Central memory CD8-positive, alpha-beta T cell (primary cell): ENCODE results near the gene SORCS2.
A peak's percentile ranks its signal among the peaks of the same experiment; 100 is the strongest.
"Not testable (repeated sequence)": the region's sequence is repeated elsewhere in the genome, so short reads cannot be mapped to it uniquely, and the experiment has no call there.

ENCODE experiments used
- ATAC-seq: fragments of 150-1000 bp; cut with Tn5 transposase; replicated peaks from 2 replicates; pipeline ENCODE4 v1.10.0; 2022; ENCODE audit warnings: mild to moderate bottlenecking, moderate FRiP score, moderate number of reproducible peaks; ENCODE audit not compliant: poor library complexity, severe bottlenecking; ENCODE audit errors: extremely low read depth
- DNase-seq, 2 donors: peaks; one replicate each; pipeline ENCODE4 v3.0.0; 2021; ENCODE audit warnings: low spot score in 2 of 2
- H3K27ac Mint-ChIP-seq: one replicate; pipeline ENCODE4 v1.8.0; 2022; ENCODE audit warnings: low read depth, mild to moderate bottlenecking, moderate library complexity, mixed read lengths
- H3K27me3 Mint-ChIP-seq: one replicate; pipeline ENCODE4 v1.8.0; 2022; ENCODE audit warnings: mixed read lengths
- H3K36me3 Mint-ChIP-seq: one replicate; pipeline ENCODE4 v1.8.0; 2022; ENCODE audit warnings: mild to moderate bottlenecking, moderate library complexity, mixed read lengths; ENCODE audit not compliant: insufficient read depth
- H3K4me1 Mint-ChIP-seq: one replicate; pipeline ENCODE4 v1.8.0; 2022; ENCODE audit warnings: mixed read lengths
- H3K4me3 Mint-ChIP-seq: one replicate; pipeline ENCODE4 v1.8.0; 2022; ENCODE audit warnings: mild to moderate bottlenecking, moderate library complexity, mixed read lengths
- H3K9me3 Mint-ChIP-seq: one replicate; pipeline ENCODE4 v1.8.0; 2022; ENCODE audit warnings: mixed read lengths

The SORCS2 gene

DNA sequence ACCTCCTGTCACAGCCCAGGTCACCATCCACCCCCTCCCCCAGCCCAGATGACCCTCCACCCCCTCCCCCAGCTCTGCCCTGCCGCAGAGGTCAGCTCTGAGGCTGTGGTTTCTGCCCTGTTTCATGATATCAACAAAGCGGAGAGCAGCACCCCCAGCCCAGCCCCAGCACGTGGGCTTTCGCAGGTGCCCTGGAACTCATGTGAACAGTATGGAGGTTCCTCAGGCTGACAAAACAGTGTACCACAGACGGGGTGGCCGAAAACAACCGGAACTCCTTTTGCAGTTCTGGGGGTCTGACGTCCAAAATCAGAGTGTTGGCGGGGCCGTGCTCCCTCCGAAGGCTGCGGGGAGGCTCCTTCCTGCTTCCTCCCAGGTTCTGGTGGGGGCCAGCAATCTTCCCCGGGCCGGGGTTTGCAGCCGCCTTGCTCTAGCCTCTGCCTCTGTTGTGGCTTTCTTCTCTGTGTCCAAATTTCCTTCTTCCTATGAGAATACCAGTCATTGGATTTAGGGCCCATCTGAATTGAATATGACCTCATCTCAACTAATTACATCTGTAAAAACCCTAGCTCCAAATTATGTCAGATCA is 250.3 kb downstream of the SORCS2 start:
- no peaks in the 10 kb centered on the region for H3K9me3 Mint-ChIP-seq
- H3K27me3 Mint-ChIP-seq, result peaks cover 55% of the 10 kb centered on the region
- H3K36me3 Mint-ChIP-seq, result no peaks in the 10 kb centered on the region
- no peak for DNase-seq
- H3K27ac Mint-ChIP-seq, result no peak overlapping the region
- H3K4me1 Mint-ChIP-seq, result no peaks in the 10 kb centered on the region
- ATAC-seq, result no peak
- no peak overlapping the region for H3K4me3 Mint-ChIP-seq

DNA sequence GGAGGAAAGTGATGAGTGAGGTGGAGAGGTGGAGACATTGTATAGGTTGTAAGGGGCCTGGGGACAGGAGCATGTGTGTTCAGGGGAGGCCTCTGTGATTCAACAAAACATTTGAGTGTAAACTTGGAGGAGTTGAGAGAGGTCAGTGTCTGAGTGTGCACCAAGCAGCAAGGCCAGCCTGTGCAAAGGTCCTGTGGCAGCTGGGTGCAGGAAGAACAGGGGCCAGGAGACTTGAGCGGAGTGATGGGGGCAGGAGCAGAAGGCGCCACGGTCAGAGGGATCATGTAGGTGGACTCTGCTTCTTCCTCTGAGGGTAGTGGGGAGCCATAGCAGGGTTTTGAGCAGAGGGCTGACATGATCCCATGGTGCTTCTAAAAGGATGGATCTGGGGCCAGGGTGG is 252.0 kb downstream of the SORCS2 start:
- no peak overlapping the region for H3K4me3 Mint-ChIP-seq
- no peak overlapping the region for H3K27ac Mint-ChIP-seq
- peaks cover 44% of the 10 kb centered on the region for H3K27me3 Mint-ChIP-seq

DNA sequence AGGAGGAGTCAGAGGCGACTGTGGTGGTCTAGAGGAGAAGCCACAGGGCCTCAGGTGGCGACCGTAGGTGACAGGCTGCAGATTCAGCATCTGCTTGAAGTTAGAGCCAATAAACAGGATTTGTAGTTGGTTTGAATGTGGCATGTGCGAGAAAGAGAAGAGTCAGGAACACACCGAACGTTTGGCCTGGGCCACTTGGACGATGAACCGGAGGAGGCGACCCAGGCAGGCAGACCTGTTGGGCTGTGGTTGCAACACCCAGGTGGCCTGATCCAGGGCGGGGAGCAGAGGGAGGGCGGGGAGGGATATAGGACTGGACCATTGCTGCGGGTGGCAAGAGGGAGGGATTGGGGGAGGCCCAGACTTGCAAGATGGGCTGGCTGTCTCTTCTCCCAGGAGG is 252.4 kb downstream of the SORCS2 start:
- ATAC-seq (no peak), DNase-seq (no peak)
- Mint-ChIP-seq H3K4me3 (no peak overlapping the region), H3K27ac (no peak overlapping the region), H3K27me3 (peaks cover 39% of the 10 kb centered on the region), H3K4me1 (no peaks in the 10 kb centered on the region), H3K9me3 (no peaks in the 10 kb centered on the region), H3K36me3 (no peaks in the 10 kb centered on the region)

More for the DNA sequence above, 252.0 kb downstream of the SORCS2 start:
- no peaks in the 10 kb centered on the region for H3K9me3 Mint-ChIP-seq
- H3K36me3 Mint-ChIP-seq, result no peaks in the 10 kb centered on the region
- no peaks in the 10 kb centered on the region for H3K4me1 Mint-ChIP-seq
- no peak for DNase-seq
- no peak for ATAC-seq

DNA sequence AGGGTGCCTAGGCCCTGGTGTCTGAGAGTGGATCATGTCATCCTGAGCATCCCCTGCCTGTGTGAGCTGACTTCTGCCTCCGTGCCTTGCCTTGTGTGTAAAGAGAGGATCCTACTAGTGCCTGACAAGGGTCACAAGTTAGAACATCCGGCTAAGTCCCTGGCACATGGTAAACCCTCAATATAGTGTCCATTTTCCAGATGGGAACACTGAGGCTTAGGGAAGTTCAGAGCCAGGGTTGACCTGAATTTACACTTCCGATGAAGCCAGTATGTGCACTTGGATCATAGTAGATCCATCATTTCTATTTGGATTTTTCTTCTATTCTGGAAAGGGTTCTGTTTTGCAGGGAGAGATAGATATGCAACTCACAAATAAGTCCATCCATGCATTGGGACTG is 254.9 kb downstream of the SORCS2 start:
- no peak for DNase-seq
- H3K9me3 Mint-ChIP-seq, result no peaks in the 10 kb centered on the region
- ATAC-seq, result no peak
- H3K4me3 Mint-ChIP-seq, result no peak overlapping the region
- H3K27me3 Mint-ChIP-seq, result peaks cover 24% of the 10 kb centered on the region
- no peak overlapping the region for H3K27ac Mint-ChIP-seq
- H3K36me3 Mint-ChIP-seq, result no peaks in the 10 kb centered on the region
- H3K4me1 Mint-ChIP-seq, result no peaks in the 10 kb centered on the region

DNA sequence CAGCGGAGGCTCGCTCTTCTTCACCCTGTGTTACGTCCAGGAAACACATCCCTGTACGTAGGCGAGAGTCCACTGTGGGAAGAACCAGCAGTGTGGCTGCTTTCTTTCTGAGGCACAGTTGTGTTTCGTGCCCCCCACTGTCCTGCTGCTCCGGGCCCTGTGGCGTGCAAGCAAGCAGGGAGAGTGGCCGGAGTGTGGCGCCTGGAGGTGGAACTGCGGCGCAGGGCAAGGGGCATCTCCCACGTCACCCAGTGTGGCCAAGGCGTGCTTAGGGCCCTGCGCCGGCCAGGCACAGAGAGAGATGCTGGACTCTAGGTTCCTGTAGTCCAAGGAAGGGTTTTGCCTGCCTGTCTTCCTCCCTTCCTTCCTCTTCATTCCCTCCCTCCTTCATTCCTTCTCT is 255.7 kb downstream of the SORCS2 start:
- peak overlapping the region; percentile 69 for H3K27ac Mint-ChIP-seq
- H3K27me3 Mint-ChIP-seq, result peaks cover 24% of the 10 kb centered on the region
- H3K9me3 Mint-ChIP-seq, result no peaks in the 10 kb centered on the region
- no peaks in the 10 kb centered on the region for H3K36me3 Mint-ChIP-seq
- no peak for DNase-seq
- H3K4me1 Mint-ChIP-seq, result no peaks in the 10 kb centered on the region
- no peak overlapping the region for H3K4me3 Mint-ChIP-seq
- no peak for ATAC-seq

DNA sequence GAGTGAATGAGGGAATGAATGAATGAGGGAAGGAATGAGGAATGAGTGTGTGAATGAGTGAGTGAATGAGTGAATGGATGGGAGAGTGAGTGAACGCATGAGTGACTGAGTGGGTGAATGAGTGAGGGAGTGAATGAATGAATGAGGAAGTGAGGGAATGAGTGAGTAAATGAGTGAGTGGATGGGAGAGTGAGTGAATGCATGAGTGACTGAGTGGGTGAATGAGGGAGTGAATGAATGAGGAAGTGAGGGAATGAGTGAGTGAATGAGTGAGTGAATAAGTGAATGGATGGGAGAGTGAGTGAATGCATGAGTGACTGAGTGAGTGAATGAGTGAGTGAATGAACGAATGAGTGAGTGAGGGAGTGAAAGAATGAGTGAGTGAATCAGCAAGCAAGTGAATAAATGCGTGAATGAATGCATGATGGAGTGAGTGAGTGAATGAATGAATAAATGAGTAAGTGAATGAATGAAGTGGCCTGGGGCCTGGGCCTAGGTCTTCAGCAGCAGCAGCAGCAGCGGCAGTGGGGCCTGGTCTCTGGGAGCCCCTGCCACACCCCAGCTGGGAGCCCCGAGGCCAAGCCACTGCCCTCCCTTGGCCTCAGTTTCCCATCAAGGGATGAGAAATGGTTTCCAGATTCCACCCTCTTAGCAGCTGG is 258.6 kb downstream of the SORCS2 start:
- Mint-ChIP-seq H3K36me3 (no peaks in the 10 kb centered on the region), H3K4me3 (no peak overlapping the region), H3K4me1 (no peaks in the 10 kb centered on the region), H3K27ac (no peak overlapping the region), H3K9me3 (no peaks in the 10 kb centered on the region), H3K27me3 (peaks cover under 1% of the 10 kb centered on the region)
- no peak for DNase-seq
- ATAC-seq, result no peak

DNA sequence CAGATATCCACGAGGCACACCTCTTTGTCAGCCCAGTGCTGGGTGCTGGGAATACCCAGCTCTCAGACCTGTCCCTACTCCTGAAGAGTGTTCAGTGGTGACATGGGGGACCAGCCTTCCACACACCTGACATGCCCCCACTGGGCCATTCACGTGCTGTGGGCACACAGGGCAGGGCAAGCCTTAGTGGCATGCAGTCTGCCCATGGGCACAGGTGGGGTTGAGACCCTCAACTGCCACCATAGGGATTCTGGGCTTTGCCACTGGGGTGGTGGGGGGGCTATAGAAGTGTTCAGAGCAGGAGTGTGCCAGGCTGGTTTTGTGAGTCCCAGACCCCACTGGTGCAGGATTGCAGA is 259.1 kb downstream of the SORCS2 start:
- peaks cover 2% of the 10 kb centered on the region for H3K36me3 Mint-ChIP-seq
- no peaks in the 10 kb centered on the region for H3K4me1 Mint-ChIP-seq
- ATAC-seq (no peak), DNase-seq (no peak)
- H3K27ac Mint-ChIP-seq, result no peak overlapping the region
- no peaks in the 10 kb centered on the region for H3K27me3 Mint-ChIP-seq
- H3K4me3 Mint-ChIP-seq, result no peak overlapping the region
- H3K9me3 Mint-ChIP-seq, result no peaks in the 10 kb centered on the region

DNA sequence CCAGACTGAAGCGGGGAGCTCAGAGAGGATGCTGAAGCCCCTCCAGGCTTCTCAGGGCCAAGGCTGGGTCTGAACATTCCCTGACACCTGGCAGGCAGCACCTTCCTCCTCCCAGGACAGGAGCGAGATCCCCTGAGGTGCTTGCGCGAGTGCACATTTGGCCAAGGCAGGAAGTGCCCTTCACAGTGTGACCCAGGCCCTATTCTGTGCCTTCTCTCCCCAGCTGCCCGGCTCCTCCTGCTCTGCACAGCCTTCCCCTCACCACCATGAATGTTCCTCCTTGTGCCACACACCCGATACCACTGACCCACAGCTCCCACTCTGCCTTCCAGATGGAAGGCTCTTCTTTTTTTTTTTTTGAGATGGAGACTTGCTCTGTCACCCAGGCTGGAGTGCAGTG is 259.5 kb downstream of the SORCS2 start:
- ATAC-seq, result no peak
- Mint-ChIP-seq H3K27ac (no peak overlapping the region), H3K4me3 (no peak overlapping the region), H3K27me3 (no peaks in the 10 kb centered on the region), H3K4me1 (no peaks in the 10 kb centered on the region), H3K9me3 (no peaks in the 10 kb centered on the region), H3K36me3 (peaks cover 2% of the 10 kb centered on the region)
- no peak for DNase-seq

DNA sequence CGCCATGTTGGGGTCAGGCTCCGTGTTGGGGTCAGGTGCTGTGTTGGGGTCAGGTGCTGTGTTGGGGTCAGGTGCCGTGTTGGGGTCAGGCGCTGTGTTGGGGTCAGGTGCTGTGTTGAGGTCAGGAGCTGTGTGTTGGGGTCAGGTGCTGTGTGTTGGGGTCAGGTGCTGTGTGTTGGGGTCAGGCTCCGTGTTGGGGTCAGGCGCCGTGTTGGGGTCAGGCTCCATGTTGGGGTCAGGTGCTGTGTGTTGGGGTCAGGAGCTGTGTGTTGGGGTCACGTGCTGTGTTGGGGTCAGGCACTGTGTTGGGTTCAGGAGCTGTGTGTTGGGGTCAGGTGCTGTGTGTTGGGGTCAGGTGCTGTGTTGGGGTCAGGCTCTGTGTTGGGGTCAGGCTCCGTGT is 260.5 kb downstream of the SORCS2 start:
- not testable (repeated sequence) for H3K36me3 Mint-ChIP-seq, H3K4me3 Mint-ChIP-seq, DNase-seq, ATAC-seq, H3K27me3 Mint-ChIP-seq, H3K27ac Mint-ChIP-seq, H3K9me3 Mint-ChIP-seq, H3K4me1 Mint-ChIP-seq

DNA sequence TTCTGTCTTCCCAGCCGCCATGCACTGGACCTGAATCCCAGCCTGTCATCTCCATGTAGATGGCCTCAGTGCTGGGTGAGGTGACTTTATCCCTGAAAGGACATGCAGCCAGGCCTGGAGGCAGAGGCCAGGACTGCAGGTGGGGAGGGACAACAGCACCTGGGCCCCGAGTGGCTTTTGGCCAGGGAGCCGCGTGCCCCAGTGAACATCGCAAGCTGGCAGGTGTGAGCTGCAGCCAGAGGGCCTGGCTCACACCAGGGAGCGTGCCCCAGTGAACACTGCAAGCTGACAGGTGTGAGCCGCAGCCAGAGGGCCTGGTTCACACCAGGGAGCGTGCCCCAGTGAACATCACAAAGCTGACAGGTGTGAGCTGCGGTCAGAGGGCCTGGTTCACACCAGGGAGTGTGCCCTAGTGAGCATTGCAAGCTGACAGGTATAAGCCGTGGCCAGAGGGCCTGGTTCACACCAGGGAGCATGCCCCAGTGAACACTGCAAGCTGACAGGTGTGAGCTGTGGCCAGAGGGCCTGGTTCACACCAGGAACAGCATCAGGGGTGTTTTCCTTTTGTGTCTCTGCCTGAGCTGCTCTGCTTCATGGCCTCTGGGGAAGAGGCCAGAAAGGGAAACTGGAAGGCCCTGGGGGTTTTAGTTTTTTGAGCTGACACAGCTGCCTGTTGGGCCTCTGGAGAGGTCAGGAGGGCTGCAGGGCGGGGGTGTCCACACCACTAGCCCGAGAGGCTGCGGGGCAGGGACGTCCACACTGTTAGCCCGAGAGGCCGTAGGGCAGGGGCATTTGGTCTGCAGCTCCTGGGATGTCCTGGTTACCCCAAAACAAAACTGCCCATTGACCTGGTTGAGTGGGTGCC is 265.1 kb downstream of the SORCS2 start:
- Mint-ChIP-seq H3K4me3 (no peak overlapping the region), H3K9me3 (no peaks in the 10 kb centered on the region), H3K4me1 (no peaks in the 10 kb centered on the region), H3K27me3 (peaks cover 29% of the 10 kb centered on the region), H3K27ac (no peak overlapping the region), H3K36me3 (peaks cover 4% of the 10 kb centered on the region)
- no peak for DNase-seq
- ATAC-seq, result no peak

DNA sequence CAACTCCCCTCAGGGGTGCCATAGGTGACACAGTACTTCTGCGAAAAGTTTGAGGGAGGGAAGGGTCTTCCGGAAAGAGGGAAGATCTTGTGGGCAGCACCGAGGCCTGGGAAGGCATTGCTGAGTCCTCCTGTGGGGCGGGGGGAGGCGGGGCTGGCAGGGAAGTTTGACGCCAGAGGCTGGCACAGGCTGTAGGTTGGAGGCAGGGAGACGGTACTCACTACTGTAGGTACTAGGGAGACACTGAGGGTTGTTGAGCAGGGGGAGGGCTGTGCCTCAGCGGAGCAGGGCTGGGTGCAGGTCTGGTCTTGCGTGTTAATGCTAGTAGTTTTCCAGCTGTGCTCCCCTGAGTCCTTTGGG is 265.7 kb downstream of the SORCS2 start:
- ATAC-seq, result no peak
- Mint-ChIP-seq H3K27ac (no peak overlapping the region), H3K4me3 (no peak overlapping the region), H3K4me1 (no peaks in the 10 kb centered on the region), H3K36me3 (peaks cover 4% of the 10 kb centered on the region), H3K27me3 (peaks cover 31% of the 10 kb centered on the region), H3K9me3 (no peaks in the 10 kb centered on the region)
- no peak for DNase-seq

DNA sequence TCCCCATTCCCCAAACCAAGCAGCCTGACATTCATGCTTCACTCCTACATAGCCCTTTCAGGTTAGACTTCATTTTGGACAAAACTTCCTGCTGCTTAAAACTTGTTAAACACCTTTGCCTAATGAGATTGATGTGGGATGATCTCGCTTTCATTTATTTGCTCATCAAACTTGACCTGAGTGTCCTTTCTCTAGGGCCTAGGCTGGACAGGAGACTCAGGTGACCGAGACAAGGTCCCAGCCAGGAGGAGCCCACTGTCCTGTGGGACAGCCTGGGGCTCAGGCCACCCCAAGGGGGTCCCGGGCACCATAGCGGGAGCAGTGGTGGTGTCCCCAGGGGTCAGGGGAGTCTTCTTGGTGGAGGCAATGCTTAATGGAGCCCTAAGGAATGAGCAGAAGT is 266.1 kb downstream of the SORCS2 start:
- Mint-ChIP-seq H3K4me1 (no peaks in the 10 kb centered on the region), H3K36me3 (peaks cover 4% of the 10 kb centered on the region), H3K27me3 (peaks cover 31% of the 10 kb centered on the region), H3K27ac (no peak overlapping the region), H3K4me3 (no peak overlapping the region), H3K9me3 (no peaks in the 10 kb centered on the region)
- no peak for ATAC-seq
- DNase-seq, result no peak

DNA sequence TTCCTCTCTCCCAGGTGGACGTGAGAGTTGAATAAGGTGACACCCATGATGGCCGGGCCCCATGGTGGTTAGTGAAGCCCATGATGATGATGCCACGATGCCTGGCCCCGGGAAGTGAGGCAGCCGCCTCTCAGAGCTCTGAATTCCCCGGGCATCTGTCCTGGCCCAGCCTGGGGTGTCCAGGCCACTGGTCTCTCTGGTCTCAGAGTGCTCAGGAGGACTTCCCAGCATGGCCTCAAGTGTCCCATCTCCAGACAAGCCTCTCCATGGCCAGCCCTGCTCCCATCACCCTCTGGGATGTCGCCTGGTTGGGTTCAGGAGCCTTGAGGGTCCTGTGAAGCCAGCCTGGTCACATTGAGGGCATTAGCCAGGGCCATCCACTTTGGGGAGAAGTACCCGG is 267.1 kb downstream of the SORCS2 start:
- Mint-ChIP-seq H3K27ac (no peak overlapping the region), H3K9me3 (no peaks in the 10 kb centered on the region), H3K4me3 (no peak overlapping the region), H3K4me1 (no peaks in the 10 kb centered on the region), H3K27me3 (peaks cover 37% of the 10 kb centered on the region), H3K36me3 (peaks cover 4% of the 10 kb centered on the region)
- ATAC-seq (no peak), DNase-seq (no peak)
